ENCODE data around the gene DOHH. TPM values are rescaled to one million over a fixed set of nuclear protein-coding genes. Genes with fewer than 3 reads are reported as not detected.
A peak's percentile ranks its signal among the peaks of the same experiment; 100 is the strongest.

The DOHH gene
- total RNA-seq, 1 donor from 2014 or later = 12.2 TPM

DNA sequence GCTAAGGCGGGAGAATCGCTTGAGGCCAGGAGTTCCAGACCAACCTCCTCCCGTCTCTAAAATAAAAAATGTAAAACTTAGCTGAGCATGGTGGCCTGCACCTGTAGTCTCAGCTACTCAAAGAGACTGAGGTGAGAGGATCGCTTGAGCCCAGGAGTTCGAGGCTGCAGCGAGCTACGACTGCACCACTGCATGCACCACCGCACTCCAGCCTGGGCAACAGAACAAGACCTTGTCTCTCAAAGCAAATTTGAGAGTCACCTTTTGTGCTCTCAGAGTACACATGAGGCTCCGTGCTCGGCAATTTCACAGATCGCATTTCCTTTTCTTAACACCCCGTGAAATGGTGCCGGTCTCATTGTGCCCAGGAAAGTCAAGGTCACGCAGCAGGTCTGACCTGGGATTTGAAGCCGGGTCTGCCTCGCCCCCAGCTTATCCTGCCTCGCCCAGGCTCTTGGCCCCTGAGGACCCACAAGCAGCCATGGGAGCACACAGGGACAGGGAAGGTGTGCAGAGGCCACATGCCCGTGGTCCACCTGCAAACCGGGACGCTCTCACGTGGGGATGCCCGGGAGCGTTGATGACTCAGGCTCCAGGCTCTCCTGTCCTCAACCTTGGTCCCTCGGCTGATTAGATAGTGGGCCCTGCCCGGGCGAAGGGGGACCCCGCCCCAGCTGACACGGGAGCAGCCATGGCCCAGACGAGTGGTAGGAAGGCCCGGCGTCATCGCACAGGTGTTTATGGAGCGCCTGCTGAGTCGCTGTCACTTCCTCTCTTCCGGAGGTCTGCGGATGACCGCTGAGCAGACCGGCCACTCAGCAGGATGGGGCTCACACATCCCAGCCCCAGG is 19.0 kb downstream of the DOHH start:
- ATAC-seq = no peak
- intact Hi-C loops (cut with DNase I) = no loop called here
- H3K4me3 ChIP-seq = no peak overlapping the region
- no peak for DNase-seq
- H3K27me3 ChIP-seq = peaks cover 42% of the 10 kb centered on the region
- no peaks in the 10 kb centered on the region for H3K36me3 ChIP-seq
- no peaks in the 10 kb centered on the region for H3K9me3 ChIP-seq
- no peak overlapping the region for H3K27ac ChIP-seq
- TF ChIP-seq, protein P1, sequence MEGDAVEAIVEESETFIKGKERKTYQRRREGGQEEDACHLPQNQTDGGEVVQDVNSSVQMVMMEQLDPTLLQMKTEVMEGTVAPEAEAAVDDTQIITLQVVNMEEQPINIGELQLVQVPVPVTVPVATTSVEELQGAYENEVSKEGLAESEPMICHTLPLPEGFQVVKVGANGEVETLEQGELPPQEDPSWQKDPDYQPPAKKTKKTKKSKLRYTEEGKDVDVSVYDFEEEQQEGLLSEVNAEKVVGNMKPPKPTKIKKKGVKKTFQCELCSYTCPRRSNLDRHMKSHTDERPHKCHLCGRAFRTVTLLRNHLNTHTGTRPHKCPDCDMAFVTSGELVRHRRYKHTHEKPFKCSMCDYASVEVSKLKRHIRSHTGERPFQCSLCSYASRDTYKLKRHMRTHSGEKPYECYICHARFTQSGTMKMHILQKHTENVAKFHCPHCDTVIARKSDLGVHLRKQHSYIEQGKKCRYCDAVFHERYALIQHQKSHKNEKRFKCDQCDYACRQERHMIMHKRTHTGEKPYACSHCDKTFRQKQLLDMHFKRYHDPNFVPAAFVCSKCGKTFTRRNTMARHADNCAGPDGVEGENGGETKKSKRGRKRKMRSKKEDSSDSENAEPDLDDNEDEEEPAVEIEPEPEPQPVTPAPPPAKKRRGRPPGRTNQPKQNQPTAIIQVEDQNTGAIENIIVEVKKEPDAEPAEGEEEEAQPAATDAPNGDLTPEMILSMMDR (IDR thresholded peaks at IDR 0.05) = no peak
- no peaks in the 10 kb centered on the region for H3K4me1 ChIP-seq

DNA sequence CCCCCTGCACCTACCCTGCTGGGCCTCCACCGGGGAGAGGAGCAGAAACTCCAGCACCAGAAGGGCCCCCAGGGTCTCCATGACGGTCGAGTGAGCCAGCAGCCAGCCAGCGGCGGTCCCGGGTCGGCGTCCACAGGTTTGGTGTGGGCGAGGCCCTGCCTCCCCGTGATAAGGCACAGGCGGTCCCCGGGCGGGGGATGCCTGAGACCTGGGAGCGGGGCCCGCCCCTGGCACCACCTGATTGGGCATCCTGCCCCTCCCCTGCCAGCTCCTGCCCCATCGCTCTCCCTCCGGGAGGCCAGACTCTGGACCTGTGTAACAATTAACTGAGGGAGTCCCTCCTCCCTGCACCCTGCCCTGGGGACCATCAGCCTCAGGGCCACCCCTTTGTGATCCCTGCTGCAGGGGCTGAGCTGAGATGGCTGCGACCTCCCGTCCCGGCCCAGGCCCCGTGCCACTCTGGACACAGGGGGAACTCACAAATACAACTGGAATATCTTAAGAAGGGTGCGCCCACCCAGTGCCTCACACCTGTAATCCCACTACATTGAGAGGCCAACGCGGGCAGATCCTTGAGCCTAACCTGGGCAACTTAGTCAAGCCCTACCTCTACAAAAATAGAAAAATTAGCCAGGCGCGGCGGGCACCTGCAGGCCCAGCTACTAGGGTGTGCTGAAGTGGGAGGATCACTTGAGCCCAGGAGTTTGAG is 19.9 kb downstream of the DOHH start, which contains the start of gene SMIM24:
TSS of gene SMIM24 (minus strand) at position 143 of the 709 bp plus-strand sequence. CDS start at position 81, 62 bp downstream.
- intact Hi-C loops (cut with DNase I) = no loop called here
- Histone ChIP-seq H3K4me1 (no peaks in the 10 kb centered on the region), H3K36me3 (no peaks in the 10 kb centered on the region), H3K27ac (no peak within 1 kb of the TSS), H3K9me3 (no peaks in the 10 kb centered on the region), H3K4me3 (no peak within 1 kb of the TSS), H3K27me3 (peaks cover 42% of the 10 kb centered on the region)
- no peak for ATAC-seq
- TF ChIP-seq, protein P1 (IDR thresholded peaks at IDR 0.05) = no peak
- DNase-seq = no peak

DNA sequence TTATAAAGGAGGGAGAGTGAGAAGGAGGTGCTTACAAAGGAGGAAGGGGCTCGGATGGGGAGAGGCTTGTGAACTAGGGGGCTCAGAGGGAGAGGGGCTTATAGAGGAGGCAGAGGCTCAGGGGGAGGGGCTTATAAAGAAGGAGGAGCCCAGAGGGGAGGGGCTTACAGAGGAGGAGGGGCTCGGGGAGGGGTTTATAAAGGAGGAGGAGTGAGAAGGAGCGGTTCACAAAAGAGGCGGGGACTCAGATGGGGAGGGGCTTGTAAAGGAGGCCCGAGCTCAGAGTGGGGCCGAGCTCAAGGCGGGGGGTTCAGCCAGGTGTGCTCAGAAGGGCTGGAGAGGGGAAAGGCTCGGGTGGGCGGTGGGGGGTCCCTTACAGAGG is 20.6 kb downstream of the DOHH start:
- Histone ChIP-seq H3K27me3 (peaks cover 42% of the 10 kb centered on the region), H3K36me3 (no peaks in the 10 kb centered on the region), H3K4me3 (no peak overlapping the region), H3K27ac (no peak overlapping the region), H3K9me3 (no peaks in the 10 kb centered on the region), H3K4me1 (no peaks in the 10 kb centered on the region)
- TF ChIP-seq, protein P1 (IDR thresholded peaks at IDR 0.05) = no peak
- DNase-seq (no peak), ATAC-seq (no peak)
- intact Hi-C loops (cut with DNase I) = loop anchor here (5.0 kb wide), 1 partner anchor 158 kb away; no protein-coding TSS in a partner anchor

DNA sequence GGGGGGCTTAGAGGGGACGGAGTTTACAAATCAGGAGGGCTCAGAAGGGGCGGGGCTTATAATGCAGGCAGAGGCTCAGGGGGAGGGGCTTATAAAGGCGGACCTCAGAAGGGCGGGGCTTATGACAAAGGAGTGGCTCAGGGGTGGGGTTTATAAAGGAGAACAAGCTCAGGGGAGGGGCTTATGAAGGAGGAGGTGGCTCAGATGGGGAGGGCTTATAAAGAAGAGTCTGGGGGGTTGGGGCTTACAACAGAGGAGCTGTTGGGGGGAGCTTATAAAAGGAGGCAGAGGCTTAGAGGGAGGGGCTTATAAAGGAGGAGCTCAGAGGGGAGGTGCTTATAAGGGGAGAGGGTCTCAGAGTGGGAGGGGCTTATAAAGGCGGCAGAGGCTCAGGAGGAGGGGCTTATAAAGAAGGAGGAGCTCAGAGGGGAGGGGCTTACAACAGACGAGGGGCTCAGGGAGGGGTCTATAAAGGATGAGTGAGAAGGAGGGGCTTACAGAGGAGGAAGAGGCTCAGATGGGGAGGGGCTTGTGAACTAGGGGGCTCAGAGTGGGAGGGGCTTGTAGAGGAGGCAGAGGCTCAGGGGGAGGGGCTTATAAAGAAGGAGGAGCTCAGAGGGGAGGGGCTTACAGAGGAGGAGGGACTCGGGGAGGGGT is 21.2 kb downstream of the DOHH start:
- DNase-seq = no peak
- TF ChIP-seq, protein P1 (IDR thresholded peaks at IDR 0.05) = no peak

DNA sequence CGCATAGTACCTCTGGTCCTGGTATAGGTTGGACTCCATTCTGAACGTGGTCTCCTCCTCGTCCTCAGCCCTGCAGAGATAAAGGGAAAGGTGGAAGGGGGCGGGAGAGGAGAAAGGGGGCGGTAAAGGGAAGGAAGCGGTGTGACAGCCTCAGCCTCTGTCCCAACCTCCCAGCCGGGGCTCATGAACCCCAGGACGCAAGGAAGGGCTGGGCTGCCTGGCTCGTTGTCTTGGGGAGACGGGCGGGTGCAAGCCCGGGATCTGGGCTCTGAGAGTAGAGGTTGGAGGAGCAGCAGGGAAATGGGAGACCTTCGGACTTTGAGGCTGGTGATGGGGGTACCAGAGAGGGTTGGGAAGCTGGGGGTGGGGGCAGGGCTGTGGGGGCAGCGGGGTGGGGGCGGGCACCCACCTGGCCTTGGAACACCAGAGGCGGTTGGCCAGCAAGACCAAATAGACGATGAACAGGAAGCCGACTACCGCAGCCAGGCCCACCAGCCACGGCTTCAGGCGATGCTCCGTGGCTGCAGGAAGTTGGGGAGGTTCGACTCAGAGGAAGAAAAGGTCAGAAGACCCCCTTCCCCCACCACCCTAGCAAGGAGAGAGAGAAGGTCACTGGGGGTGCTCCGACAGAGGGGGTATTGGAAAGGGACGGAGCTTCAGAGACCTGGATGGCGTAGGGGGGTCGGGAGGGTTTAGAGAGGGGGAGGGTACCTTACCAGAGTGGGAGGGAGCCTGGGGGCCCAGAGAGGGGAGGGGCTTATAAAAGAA is 21.9 kb downstream of the DOHH start:
- ATAC-seq = no peak
- no peaks in the 10 kb centered on the region for H3K4me1 ChIP-seq
- intact Hi-C loops (cut with DNase I) = loop anchor here (5.0 kb wide), 1 partner anchor 156 kb away; no protein-coding TSS in a partner anchor
- TF ChIP-seq, protein P1 (IDR thresholded peaks at IDR 0.05) = no peak
- H3K4me3 ChIP-seq = no peak overlapping the region
- no peak overlapping the region for H3K27ac ChIP-seq
- H3K36me3 ChIP-seq = no peaks in the 10 kb centered on the region
- H3K9me3 ChIP-seq = no peaks in the 10 kb centered on the region
- peaks cover 37% of the 10 kb centered on the region for H3K27me3 ChIP-seq
- DNase-seq = no peak

More for the DNA sequence above, 21.2 kb downstream of the DOHH start:
- intact Hi-C loops (cut with DNase I) = loop anchor here (5.0 kb wide), 1 partner anchor 157 kb away; no protein-coding TSS in a partner anchor
- no peak overlapping the region for H3K4me3 ChIP-seq
- no peak overlapping the region for H3K27ac ChIP-seq
- no peaks in the 10 kb centered on the region for H3K36me3 ChIP-seq
- no peaks in the 10 kb centered on the region for H3K9me3 ChIP-seq
- peaks cover 42% of the 10 kb centered on the region for H3K27me3 ChIP-seq
- peak; percentile 52 for ATAC-seq
- no peaks in the 10 kb centered on the region for H3K4me1 ChIP-seq

All from upper lobe of right lung (tissue), 1 donor.